Kidney glomerular epithelial cell (primary cell): ENCODE results near the gene SLC9A5.

Experiments
- DNase-seq: peaks from one replicate; lab custom pipeline; 2025; lab: John Stamatoyannopoulos, UW

SLC9A5 gene

DNA sequence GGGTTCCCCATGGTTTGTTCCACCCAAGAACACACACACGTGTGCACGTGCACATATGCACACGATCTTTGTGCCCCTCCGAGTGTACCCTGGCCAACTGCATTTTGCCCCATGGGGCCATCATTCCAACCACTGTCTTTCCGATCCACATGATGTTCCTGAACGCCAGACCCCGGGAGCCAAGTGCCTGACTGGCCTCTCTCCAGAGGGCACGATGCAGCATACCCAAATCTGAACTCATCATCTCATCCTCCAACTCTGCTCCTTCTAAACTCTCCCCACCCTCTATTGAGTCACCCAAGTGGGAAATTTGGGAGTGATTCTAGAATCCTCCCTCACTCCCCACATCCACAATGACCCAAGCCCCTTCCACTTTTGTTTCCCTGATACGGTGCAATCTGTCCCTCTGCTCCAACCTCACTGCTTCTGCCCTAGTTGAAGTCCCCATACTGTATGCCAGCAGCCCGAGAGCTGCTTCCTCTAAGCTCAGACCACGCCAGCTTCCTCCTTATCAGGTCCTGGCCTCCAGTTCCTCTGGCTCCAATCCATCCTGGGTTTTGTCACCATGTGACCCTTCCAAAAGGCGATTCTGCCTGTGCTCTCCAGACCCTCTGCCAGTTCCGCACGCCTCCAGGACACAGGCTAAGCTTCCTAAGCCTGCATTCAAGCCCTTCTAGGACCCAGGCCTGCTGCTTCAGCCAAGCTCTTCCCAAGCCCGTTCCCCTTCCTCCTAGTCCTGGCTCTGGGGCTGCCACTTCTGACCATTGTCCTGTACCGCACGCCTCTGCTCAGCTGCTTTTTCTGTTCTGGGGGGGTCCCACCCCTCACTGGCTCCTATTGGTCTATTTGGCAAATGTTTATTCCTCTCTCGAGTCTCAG, 31.9 kb upstream of the SLC9A5 start:
- DNase-seq: no peak

DNA sequence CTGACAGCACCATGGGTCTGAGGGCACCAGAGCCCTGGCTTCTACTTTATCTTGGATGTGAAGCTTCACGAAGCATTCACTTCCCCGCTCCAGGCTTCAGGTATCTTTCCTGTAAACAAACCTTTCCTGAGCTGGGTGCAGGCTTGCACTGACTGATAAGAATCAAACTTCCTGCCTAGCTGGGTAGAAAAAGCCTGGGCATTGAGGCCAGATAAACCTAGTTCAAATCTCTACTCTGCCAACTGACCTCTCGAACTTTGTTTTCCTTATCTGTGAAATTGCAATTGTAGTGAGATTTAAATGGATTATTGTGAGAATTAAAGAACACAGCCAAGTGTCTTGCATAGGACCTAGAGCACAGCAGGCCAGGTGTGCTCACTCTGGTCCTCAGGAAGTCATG, 24.8 kb upstream of the SLC9A5 start:
- no peak for DNase-seq

- DNase-seq: no peak
Measured at GRCh38 chr16:67226295-67226803, 22.4 kb upstream of the SLC9A5 start.

DNA sequence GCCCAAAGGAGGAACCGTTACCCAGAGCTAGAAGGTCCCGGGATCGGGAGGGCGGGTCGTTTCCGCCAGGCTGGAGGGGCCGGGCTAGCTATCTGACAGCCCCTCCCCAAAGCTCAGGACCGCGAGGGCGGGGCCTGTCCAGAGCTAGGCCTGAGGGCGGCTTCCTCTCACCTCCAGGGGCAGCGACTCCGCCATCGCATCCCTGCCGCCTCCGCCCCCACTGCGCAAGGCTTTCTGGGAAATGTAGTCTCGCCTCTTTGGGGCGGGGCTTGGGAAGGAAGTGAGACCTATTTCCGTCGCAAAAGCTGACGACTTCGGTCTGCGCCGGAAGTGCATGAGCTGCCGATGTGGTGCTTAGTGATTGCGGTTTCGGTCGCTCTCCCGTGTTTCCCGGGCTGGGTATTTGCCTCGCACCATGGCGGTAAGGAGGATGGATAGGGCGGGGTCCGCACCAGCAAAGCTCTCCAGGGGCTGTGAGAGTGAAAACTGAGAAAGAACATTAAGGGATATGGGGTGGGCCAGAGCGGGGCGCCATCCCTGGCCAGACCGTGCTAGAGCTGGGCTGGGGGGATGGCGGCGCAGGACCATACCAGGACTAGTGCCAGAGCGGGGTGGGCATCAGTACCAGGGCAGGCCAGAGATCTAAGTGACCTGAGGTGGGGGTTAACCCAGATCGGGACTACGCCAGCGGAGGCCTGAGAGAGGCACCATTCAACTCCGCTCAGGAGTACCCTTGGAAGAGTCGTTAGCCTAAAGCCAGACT, 21.8 kb upstream of the SLC9A5 start, which contains the start of gene TMEM208:
Gene TMEM208 (plus strand): TSS at position 327 of the 763 bp plus-strand sequence. CDS start 89 bp downstream, at position 416.
- DNase-seq: peak; percentile 97

GRCh38 chr16:67227567-67227921, 21.2 kb upstream of the SLC9A5 start:
- DNase-seq: no peak

- no peak for DNase-seq
Measured at GRCh38 chr16:67228034-67228785, 20.6 kb upstream of the SLC9A5 start.

- no peak for DNase-seq
Measured at GRCh38 chr16:67228905-67229304, 19.9 kb upstream of the SLC9A5 start.

DNA sequence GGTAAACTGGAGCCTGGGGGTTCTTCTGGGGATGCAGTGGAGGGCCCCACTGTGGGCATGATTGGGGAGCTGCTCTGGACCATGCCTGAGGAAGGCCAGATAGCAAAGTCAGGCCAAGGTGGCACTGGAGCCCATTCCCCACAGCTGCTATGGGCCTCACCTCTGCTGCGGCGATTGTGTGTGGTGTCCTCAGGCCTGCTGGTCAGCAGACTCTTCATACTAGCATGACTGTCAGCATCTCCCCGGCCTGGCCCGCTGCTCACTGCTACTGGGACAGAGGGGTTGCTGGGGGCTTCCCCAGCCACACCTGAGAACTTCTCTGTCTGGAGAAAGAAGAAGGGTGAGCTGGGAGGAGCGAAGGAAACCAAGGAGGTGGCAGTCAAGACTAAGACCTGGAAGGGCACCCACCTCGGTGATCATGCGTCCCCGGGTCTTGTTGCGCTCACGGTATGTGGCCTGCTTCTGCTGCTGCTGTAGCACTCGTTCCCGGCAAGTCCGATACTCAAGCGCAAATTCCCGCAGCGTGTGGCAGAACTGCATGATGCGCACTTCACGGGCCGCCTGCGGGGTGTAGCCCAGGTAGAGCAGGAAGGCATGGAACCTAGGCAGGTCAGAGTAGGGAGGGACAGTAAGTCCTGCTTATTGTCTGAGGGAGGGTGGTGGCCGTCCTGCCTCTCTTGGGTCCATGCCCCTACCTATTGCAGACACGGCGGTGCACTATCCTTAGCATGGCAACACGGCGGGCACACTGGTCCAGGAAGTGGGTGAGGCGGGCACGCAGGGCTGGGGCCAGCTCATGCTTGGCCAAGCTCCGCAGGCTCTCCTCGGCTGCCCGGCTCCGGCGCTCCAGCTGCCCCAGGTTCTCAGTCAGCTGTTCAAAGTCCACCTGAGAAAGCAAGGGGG, 18.6 kb upstream of the SLC9A5 start:
- no peak for DNase-seq

DNA sequence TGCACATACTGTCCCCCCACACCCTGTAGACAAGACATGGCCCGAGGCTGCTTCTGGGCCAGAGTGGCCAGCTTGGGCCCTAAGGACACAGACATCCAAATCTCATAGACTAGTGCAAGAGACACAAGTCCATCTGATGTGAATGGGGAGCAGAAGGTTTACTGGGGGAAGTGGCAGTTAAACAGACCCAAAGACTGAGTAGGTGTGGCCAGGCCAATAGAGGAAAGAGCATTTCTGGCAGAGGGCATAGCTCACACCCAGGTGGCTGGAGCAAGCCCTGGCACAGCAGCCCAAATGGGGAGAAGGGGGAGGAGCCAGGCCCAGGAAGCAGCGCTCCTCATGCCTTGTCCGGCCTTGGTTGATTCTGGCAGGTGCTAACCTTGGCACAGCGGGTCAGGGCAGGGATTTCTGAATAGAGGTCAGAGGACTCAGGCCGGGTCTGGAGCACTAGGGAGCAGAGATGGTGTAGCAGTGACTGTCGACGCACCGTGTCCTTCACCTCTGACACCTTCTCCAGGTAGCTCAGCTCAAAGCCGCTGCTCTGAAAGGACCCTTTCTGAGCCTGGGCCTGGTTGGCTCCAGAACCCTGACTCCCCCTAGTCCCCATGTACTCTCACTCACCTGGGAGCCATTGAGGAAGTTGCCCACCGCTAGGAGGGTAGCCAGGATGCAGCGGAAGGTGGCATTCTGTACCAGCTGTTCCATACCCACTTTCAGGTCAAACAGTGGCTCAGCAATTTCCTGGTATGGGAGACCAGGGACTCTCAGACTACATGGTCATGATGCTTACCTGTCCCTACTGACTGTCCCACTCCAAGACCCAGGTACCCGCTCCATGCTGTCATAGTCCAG, 17.7 kb upstream of the SLC9A5 start:
- no peak for DNase-seq

GRCh38 chr16:67233596-67233995, 15.2 kb upstream of the SLC9A5 start:
- DNase-seq: no peak

DNA sequence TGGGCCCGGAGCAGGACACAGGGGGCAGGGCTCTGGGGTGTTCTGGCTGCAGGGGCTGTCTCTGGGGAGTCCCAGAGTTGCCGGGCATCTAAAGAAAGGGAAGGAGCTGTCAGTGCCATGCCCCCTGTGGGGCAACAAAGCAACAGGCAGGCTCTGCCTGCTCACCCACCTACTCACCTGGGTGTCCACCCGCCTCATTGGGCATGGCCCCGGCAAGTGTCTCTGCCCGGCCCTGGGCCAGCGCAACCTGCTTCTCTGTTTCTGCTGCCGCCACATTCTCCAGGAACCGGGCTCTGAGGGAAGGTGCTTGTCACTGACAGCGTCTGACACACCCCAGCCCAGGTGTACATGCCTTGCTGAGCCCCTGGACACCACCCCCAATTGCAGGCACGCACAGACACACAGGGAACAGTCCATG, 14.6 kb upstream of the SLC9A5 start:
- no peak for DNase-seq

DNA sequence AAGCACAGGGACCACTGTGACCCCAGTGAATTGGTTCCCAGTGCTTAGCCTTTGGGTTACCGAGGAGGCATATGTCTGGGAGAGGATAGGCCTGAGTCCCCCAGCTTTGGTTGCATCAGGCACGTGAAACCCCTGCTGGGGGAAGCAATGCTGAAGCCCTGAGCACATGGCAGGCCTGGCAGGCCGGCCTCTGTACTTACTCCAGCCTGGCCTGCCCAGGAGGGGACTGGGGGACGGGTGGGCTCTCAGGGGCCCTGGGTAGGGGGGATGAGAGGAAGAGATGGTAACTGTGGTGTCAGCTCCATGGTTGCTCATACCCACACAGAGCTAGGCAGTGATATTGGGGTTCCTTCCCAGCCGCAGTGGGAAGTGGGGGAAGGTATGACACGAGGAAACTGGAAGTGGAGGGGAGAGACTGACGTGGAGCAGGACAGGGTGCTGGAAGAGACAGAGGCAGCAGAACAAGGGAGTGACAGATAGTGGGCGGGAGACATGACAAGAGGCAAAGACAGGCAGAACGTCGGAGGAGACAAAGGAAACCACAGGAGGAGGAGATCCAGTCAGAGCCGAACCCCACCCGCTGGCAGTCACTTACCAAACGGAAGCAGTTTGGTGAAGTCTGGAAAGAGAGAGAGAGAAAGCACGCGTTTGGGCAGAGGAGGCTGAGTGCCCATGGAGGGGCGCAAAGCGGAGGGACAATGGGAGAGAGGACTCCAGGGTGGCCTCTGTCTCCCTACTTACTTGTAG, 12.8 kb upstream of the SLC9A5 start:
- no peak for DNase-seq

DNA sequence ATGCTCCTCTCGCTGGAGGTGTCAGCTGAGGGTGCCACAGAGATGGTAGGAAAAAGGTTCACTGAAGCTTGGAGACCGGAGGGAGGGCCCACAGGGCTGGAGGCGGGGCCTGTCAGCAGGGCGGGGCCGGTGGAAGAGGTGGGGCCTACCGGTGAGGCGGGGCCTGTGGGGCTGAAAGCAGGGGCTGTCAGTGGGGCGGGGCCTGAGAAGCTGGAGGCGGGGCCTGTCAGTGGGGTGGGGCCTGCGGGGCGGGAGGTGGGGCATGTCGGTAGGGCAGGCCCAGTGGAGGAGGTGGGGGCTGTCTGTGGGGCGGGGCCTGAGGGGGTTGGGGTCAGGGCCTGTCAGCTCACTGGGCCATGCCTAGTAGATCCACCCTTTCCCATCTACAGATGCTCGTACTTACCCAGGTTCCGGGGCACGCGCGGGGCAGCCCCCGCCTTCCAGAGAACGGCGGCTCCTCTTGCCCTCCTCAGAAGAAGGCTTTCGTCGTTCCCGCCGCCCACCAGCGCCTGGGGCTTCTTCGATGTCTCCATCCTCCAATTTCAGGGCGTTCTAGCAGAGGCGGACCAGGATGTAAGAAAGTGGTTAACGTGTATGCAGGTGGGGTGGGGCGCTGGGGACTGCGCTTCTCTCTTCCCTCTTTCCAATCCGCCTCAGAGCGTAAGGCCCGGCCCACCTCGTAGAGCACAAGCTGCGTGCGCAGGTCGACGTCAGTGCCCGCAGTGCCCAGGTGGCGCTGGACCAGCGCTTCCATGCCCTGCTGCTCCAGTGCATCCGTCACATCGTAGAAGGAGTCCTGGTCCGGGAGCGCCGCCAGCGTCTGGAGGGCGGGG, 12.0 kb upstream of the SLC9A5 start:
- DNase-seq: no peak

GRCh38 chr16:67237396-67238277, 11.1 kb upstream of the SLC9A5 start:
- DNase-seq: no peak

DNA sequence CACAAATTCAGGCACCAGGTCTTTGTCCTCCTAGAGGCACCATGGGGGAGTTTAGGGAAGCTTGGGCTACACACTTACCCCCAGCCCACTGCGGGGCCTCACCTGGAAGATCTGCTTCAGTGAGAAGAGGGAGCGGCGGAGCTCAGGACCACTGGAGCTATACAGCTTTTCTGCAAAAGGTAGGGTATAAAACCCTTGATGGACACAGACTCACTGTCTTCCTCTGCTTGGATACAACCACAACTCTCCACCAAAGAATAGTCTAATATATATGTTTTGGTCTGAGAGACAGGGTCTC, 10.6 kb upstream of the SLC9A5 start:
- no peak for DNase-seq

DNA sequence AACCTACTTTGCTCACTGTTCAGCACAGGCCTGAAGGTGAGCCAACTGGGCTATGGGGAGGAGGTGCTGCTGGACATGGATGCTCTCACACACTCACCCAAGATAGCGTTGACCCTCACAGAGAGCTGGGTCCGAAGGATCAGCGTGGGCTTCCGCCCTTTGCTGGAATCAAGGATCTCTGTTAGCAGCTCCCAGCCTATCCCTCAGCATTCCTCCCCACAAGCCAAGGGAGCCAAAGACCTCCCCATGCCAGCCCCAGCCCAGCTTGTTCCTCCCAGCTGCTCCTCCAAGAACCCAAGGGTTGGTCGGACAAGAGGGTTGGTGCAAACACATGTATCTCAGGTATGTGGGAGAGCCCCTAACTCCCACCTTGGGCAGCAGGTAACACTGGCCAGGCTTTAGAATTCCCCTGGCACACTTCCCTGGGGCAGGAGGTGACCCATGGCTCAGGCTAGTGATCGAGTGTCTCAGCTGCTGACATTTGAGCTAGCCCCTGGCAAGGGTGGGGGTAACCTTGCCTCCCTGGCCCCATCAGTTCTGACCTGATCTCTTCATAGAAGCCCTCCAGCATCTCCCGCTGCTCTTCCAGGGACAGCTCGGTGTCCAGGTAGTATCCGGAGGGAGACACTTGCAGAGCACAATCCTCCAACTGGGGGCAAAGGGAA, 9.8 kb upstream of the SLC9A5 start:
- no peak for DNase-seq

DNA sequence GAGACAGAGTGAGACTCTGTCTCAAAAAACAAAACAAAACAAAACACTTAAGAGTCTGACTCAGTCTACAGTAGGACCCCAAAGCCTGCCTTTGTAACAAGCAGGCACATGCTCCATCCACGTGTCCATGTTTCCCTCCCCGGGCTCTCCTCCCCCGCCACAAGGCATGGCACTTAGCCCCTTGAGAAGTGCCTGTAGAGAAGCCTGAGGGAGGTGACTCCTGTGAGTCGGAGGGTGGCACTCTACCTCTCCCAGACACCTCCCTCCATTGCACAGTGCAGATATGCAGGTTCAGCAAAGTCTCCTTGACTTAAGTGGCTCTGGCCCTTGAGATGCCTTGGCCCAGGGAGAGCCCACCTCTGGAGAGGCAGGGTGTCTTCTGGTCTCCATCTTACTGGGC, 8.3 kb upstream of the SLC9A5 start:
- no peak for DNase-seq
